Esophagus squamous epithelium (tissue), 4 donors: ENCODE measurements around the gene LIPT1.

ENCODE experiments used
- CTCF ChIP-seq, 6 experiments: fragments of 450-650 bp in 4 of 6; fragments of 200-600 bp in 2 of 6; sonication (generic) in 2 of 6; IDR thresholded peaks; one replicate each; pipeline ENCODE4 v1.5.1; 2016 to 2019; ENCODE audit warnings: antibody characterized with exemption in 6 of 6, mild to moderate bottlenecking in 4 of 6, moderate library complexity in 4 of 6
- POLR2A ChIP-seq, 4 donors: fragments of 450-650 bp; IDR thresholded peaks; one replicate each; pipeline ENCODE4 v1.6.1; 2017; ENCODE audit warnings: antibody characterized with exemption in 4 of 4, mild to moderate bottlenecking in 4 of 4, moderate library complexity in 3 of 4

DNA sequence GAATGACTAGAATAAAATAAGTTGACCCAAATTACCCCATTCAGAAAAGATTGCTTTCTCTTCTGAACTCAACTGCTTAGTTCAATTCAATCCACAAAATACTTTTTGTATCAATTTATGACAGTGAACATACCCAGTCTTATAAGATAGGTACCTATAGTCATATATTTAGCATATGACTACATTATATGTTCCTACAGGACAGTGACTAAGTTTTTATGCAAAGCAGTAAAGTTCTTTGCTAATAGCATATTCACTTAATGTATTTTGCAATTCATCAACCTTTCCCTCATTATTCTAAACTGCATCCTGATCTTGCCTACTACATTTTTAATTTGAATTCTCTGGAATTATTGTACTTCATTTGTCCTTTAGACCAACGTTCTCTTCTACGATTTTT is 43.5 kb upstream of the LIPT1 start:
- no peak for TF ChIP-seq POLR2A (IDR thresholded peaks at IDR 0.05)
- no peak for TF ChIP-seq CTCF (IDR thresholded peaks at IDR 0.05)
